NK-92 treated with Interleukin-12 subunit alpha and Interleukin-12 subunit beta, amount 100 ng/mL, for 24 hours (cell line): Measurements from ENCODE around the gene NFATC1.

ENCODE experiments used
- DNase-seq: peaks from one replicate; lab custom pipeline; 2025; lab: John Stamatoyannopoulos, UW

Gene NFATC1

DNA sequence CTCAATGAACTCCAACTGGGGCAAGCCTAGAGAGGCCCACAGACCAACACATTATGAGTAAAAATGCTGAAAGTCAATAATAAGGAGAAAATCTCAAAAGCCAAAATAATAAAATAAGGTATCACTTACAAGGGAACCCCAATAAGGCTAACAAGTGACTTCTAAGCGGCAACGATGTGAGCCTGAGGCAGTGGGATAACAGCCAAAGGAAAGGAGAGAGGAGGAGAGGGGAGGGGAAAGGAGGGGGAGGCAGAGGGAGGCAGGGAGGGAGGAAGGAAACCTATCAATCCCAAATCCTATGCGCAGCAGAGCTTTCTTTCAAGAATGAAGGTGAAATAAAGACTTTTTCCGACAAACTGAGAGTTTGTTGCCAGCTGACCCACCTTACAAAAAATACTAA, 6.0 kb upstream of the NFATC1 start:
- no peak for DNase-seq

DNA sequence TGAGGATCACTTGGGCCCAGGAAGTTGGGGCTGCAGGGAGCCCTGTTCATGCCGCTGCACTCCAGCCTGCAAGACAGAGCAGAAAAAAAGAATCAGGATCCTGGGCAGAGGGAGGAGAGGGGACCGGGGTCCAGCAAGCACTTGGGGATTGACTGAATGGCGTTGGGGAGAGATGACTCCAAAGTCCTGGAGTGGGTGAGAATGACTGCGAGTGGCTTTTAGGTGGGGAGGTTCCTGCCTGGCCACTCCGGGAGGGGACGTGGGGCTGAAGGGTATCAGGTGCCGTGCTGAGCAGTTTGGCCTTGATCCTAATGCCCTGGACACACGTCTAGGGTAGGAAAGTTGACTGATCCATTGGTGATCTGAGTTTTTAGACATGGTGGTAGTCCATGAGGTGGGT, 3.5 kb upstream of the NFATC1 start:
- no peak for DNase-seq

DNA sequence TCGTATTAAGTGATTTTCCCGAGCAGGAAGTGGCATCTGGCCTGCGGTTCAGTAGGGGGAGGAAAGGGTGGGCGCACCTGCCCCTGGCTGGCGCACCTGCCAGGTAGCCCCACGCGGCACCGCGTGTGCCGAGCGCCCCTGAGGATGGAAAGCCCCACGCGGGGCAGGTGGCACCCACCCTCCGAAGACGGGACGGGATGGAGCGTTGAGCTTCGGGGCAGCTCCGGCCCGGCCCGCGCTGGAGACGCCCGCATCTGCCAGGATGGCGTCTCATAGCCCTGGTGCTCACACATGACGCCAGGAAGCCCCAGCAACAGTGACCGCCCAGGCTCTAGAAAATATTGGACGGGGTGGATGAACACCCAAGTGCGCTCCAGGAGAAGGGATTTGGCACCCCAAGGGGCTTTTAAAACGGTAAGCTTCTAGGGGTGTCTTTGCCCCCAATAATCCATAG, 2.5 kb upstream of the NFATC1 start:
- DNase-seq, result no peak

DNA sequence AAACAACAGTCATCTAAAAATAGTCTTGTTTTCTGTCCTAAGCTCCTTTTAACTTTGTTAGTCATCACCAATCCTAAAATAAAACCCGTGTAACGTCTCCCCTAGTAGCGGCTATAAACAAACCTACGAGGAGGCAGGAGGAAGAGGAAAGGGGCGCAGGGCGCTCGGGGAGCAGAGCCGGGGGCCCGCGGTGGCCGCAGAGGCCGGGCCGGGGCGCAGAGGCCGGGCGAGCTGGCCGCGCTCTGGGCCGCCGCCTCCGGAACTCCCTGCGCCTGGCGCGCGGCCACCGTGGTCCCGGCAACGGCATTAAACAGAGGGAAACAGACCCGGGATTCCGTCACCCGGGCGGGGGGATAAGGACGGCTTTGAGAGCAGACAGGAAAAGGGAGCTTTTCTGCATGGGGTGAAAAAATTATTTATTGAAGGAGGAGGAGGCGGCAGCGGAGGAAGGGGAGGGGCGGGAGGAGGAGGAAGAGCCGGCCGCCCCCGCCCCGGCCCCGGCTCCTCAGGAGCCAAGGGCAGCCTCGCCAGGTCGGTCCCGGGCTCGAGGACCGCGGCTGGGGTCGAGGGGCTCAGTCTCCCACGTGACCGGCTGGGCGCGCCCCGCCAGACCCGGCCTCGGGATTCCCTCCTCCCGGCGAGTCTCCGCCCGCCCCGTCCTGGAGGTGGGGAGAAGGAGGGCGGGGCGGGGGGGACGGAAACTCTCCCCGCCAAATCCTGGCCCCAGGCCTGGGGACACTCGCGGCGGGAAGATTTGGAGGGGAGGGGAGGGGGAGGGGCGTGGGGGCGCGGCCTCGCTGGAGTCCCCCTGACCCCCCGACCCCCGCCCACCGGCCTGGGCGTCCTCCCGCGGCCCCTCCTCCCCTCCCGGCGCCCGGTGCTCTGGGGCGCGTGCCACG, 1.8 kb upstream of the NFATC1 start:
- DNase-seq, result no peak

DNA sequence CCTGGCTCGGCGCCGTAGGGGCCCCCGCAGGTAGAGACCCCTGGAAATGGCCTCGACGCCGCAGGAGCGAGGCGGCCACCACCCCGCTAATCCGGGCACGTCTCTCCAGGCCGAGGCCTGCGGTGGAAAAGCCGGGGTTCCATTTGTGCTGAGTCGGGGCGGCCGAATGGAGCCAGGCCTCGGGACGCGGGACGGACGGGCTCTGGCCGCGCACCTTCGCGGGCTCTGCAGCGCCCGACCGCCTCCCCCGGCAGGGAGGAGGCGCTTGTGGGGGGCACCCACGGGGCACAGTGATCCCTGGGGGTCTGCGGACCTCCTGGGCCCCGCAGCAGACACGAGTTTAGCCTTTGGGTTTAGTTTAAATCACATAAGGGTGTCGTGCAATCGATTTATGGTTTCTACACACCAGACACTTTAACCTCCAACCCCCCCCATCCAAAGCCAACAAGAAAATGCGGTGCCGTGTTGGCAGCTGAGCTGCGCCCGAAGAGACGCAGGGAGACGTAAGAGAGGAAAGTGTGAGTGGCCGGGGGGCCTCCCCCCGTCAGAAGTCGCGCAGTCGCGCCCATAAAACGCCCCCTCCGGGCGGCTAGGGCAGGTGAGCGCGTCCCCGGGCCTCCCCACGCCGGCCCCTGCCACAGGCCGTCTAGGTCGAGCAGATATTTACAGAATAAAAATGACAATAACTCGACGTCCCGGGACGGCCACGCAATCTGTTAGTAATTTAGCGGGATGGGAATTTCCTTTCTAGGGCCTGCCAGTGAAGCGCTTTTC, 1.0 kb upstream of the NFATC1 start:
- DNase-seq, result no peak

DNA sequence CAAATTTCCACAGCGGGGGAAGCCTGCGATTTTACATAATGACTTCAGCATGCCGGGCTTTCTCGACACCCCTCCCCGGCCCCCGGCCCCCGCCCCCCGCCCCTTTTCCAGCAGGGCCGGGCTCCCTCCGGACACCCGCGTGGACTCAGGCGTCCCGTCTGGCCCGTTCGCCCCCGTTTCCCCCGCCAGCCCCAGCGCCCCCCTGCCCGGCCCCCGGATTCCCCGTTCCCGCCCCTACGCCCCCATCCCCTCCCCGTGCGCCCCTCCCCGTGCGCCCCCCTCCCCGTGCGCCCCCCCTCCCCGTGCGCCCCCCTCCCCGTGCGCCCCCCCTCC, 456 bp upstream of the NFATC1 start:
- no peak for DNase-seq

DNA sequence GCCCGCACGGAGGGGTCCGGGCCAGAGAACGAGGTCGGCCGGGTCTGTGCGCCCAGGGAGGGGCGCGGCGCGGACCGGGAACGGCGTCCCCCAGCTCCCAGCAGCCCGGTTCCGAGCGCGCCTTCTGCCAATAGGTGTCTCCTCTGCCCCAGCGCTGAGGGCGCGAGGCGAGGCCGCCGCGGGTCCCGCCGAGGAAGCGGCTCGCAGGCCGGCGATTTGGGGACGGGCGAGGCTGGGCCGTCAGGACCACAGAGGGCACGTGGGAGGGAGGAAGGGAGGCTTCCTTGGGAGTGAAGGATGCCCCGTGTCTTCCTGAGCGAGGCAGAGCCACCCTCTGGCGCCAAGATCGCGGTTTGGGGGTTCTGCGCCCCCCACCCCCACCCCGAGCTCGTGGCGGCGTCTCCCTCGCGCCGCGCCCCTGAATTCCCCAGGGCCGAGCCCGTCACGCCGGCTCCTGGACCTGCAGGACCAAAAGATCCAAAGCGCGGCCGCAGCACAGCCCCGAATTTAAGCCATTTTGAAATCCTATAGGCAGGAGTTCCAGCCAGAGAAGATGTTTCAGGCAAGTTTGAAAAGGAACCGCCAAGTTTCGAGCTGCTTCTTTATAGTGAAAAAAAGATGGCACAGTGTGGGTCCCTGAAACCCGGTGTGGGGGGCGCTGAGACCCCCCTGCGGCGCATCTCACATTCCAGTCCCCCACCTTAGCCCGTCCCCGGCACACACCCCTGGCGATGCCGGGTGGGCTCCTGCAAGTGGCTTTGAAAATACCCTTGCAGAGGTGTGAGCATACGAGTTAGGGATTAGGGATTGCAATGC, 909 bp downstream of the NFATC1 start:
- DNase-seq, result no peak

DNA sequence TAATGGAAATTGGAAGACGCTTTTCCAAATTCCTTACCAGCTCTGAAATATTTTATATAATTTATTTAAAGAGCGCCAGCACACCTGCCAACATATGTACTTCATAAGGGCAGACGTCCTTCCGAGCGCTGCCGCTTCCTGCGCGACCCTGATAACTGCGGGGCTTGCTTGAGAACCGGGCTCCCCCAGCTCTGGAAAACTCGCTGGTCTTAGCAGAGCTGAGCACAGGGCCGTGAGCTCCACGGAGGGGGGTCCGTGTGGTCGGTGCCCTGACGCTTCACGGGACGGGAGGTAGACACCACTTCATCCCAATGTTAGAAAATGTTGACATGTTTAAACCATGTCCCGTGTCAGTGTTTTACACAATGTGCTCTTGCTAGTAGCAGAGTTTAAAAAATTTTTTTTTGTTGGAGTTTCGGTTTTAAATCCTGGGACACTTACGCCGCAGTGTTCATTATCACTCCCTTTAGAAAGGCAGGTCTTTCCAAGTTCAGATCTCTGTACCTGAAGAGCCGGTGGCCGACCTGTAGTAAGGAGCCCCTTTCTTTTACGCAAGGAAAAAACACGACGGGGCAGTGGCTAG, 1.6 kb downstream of the NFATC1 start:
- no peak for DNase-seq

DNA sequence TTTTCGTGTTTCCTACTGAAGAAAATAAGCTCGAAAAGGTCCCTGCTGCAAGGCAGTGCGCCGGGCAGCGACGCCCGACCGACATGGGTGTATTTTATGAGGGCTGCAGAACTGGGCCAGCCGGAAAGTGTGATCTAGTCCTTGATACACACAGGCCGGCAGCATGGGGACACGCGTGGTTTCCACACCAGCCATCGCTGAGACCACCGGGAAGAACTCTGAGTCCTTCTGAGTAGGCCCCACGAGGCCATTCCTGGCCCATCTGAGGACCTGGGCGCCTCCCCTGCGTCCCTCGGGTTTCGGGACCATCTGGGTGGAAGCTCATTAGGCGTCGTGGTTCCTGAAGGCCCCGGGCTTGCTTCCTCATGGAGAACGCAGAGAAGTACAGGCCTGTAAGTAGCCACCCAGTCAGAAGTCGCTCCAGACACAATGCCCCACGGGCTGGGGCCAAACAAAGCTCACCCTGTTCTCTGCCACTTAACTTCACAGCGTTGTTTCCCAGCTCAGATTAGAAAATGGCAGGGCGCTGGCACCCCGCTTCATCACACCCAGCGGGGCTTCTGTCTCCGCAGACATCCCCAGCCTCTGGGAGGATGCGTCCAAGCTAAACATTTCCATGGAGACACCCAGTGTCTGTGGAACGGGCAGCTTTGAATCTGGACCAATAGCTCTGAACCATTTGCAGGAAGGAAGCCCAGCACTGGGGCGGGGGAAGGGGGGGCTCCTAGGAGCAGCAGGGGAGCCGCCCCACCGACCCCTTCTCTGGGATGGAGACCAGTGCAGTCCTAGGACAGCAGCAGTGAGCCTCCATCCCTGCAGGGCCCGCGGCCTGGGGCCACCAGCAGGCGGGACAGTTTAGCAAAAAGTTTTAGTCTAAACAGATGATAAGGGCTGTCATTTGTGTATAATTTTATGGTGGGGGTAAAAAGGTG, 2.4 kb downstream of the NFATC1 start:
- DNase-seq, result no peak

DNA sequence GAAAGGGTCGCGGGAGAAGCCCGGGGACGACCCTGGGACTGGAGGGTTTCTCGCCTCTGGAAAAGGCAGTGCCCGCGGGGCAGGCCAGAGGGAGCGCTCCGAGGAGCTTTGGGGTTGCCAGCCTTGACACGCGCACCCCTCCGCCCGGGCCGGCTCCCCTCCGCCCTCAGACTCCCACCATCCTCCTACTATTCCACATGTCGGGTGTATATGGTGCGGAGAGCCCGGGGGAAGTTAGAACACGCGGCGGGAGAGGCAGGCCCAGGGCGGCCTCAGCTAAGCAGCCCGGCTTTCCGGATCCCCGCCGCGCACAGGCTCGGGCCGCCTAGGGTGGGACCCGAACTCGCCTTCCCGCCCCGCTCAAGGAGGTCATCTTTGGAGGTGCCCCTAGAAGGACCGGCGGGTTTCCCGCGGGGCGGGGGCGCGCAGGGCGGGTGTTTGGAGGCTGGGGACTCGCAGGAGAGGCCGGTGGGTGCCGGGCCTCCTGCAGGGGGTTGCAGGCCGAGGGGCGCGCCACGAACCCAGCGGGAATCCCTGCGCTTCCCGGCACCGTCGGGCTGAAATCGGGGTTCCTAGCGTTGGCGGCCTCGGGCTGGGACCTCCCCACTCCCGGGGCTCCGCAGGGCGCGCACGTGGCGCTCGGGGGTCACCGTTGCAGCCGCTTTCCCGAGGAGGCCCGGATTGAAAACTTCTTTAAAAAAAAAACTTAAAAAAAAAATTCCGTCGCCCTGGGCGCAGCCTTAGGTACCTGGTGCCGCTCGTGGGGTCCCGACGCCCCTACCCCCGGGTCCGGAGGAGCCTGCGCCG, 3.7 kb downstream of the NFATC1 start:
- no peak for DNase-seq

DNA sequence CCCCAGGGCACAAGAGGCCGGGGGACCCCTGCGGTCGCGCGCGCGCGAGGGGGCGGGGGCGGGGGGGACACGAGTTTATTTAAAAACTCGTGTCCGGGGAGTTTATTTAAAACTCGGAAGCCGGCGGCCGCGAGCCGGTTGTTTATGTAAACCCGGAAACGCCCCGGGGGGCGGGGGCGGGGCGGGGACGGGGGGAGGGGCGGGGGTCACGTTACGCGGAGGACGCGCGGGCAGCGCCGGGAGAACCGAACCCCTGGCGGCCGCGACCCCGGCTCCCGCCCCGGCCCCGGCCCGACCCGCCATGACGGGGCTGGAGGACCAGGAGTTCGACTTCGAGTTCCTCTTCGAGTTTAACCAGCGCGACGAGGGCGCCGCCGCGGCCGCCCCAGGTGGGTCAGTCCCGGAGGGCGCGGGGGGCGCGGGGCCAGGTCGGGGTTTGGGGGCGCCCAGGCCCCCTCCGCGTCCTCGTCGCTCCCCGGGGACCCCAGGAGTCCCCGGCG, 4.4 kb downstream of the NFATC1 start:
- no peak for DNase-seq

DNA sequence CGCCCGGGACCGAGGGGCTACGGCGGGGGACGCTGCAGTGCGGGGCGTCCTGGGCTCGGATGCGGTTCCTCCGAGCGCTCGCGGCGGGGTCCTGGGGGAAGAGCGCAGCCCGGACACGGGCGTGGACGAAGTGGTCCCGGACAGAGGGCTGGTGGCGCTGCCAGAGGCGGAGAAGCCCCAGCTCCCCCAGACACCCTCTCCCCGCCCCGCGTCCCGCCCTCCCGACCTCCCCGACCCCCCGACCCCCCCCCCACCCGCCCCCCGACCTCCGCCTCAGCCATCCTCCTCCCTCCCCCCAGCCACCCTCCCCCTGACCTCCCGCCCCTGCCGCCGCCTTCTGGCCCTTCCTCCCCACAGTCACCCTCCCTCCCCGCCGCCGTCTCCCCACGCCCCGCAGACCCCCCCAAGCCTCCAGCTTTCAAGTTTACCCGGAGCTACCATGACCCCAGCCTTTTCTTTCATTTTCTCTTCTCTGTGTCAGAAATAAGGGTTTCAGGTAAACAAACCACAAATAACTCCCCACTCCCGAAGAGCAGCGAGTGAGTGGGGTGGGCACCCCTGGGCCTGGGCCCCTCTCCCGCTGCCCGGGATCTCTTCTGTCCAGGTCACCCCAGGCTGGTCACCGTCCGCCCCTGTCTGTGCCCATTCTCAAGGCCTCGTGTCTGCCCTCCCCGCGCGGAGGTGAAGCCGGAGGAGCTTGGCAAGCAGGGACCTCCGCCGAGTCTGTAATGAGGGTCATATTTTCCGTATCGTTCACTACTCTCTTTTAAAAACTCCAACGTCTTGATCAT, 5.1 kb downstream of the NFATC1 start:
- DNase-seq, result no peak

DNA sequence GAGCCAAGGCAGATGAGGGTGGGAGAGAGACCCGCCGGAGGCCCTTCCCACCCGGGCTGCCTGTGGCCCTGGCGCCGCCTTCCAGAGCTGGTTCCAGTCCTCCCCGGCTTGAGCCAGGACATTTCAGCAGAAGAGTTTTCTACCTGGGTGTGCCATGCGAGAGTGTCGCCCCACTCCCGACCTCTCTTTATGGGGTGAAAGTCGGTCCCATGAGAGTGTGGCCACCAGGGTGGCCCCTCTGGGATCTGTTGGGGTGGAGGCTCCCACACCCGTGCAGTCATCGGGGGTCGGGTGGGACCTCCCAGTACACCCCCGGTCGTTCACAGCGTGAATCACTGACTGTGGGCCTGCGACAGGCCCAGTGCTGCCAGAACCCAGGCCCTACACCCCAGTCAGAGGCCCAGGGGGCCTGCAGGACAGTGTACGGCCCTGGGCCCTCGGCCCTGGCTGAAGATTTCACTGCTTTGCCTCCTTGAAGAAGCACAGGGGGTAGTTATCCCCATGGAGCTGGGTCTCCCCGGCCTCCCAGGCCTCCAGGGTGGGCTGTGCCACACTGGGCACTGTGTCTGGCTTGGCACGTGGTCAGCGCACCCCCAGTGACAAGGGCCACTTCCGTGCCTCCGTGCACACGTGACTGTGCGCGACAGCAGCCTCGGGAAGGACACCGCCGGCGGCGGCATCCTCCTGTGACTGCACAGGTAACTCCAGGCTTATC, 5.9 kb downstream of the NFATC1 start:
- DNase-seq, result no peak

DNA sequence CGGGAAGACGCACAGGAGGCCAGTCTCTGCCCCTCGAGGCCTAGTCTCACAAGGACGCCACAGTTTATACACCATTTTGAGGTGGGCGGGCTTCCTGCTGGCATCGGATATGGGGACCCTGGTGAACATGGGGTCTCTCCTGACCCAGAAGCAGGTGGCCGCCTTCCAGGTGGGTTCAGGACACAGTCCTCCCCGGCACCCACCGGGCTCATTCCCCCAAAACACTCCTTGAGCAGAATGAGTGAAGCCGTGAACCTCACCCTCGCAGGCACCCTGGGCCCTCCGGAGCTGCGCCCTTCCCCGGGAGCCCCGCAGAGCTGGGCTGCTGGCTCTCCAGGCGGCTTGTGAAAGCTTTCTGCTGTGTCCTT, 6.5 kb downstream of the NFATC1 start:
- no peak for DNase-seq

DNA sequence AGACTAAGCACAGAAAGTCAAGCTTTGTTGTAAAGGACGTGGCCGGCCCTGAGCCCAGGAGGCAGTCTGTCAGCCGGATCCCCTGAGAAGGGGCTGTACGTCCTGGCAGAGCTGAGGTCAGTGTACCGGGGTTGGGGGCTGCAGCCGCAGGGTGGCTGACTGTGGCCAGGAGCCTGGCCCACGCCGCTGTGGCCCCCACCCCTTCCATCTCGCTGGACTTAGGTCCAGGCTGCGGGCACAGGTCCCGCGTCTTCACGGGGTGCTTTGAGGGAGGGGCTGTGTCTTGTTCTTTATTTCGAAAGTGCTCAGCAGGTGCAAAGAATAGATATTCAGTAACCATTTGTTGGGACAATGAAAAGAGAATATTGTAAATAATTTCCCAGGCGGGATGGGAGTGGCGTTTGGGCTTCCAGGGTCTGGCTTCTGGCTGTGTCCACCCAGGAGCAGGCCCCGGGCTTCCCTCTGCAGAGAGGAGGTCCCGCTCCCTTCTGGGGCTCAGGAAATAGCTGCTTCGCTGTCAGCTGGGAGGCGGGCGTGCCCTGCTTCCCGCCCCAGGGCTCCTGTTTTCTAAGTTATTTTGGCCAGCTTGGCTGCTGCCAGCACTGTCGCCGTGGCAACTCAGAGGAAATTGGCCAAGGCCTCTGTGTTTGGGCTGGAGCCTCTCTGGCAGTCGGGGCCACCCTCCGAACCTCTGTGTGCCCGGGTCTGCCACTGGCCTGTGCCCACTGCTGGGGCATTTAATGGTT, 7.4 kb downstream of the NFATC1 start:
- no peak for DNase-seq

DNA sequence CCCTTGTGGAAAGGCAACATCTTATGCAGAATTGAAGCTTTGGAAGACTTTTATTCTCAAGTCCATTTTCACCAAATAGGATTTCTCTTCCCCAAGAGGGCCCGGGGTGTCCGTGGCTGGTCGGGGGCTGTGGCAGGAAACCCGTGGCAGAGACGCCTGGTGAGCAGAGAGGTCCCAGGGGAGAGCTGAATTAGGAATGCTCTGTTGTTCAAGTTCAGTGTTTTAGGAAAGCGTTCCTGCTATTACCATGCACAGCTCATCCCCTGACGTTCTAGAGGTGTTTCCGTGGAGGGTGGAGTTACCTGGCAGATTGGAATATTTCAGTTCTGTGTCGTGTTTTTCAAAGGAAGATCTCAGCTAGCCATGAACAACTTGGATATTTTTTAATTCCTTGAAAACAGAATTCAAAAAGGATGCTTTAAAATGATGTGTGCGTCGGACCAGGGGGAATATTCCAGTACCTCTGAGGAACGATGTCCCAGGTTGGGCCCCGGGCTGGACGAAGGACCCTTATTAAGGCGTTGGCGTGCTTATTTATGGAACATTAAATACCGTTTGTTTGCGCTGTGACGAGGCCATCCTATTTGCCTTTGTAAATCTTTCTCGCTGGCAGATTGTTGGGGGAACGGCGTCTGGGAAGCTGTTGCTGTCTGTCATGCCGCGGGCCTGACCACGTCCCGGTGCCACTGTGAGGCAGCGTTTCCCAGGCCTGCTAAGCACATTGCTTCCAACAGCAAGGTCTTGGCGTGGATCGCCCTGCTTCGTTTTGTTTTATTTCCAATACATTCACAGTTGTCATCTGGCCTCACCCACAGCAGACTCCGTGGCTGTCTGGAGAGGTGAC, 8.2 kb downstream of the NFATC1 start:
- no peak for DNase-seq

DNA sequence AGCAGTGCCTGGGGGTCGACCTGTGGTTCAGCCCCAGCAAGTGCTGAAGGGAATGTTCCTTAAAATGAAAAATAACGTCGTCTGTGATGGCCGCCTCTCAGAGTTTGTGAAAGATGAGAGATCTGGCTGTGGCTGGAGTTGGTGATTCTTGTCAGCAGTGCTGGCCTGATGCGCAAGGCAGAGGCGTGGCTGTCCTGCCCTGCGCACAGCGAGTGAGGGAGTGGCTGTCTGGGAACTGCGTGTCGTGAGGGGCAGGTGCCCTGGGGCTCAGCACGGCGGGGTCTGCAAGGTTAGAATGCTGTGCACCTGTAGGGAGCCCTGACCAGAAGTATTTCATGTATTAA, 8.8 kb downstream of the NFATC1 start:
- no peak for DNase-seq
